Central memory CD4-positive, alpha-beta T cell (primary cell): Measurements from ENCODE around the gene FER.
"Not testable (repeated sequence)": the region's sequence is repeated elsewhere in the genome, so short reads cannot be mapped to it uniquely, and the experiment has no call there.

Experiments used
- DNase-seq: peaks from one replicate; pipeline ENCODE4 v3.0.0; 2022

The FER gene

DNA sequence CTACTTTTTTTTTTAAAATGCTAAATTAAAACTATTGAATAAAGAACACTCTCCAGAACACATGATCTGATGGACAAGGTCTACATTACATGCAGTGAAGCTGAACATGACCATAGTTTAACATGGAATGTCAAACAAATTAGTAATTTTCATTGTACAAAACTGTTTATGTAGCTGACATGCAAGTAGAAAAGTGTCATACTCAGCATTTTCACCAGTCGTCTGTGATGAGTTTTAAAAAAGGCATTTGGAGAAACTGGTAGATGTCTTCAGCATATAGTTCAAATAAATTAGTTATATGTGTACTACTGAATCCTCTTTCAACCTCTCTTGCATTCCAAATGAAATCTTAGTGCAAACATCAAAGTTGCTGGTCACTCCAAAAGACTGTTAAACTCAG is 301.9 kb downstream of the FER start:
- DNase-seq, result no peak

DNA sequence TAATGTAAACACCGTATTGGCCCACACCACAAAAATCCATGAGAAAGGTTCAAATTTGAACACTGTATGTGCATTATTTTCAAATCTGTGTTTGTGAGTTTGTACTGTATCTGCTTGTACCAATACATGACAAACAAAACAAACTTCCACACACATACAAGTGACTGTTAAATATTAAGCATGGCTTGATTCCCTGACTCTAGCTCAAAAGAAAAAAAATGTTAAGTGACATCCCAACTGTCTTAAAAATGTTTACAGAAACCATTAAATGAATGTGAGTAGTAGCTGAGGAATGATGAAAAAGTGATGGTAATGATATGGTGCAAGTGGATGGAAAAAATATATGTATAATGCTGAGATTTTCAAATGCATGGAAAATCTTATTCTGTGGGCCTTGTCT is 302.6 kb downstream of the FER start:
- not testable (repeated sequence) for DNase-seq

DNA sequence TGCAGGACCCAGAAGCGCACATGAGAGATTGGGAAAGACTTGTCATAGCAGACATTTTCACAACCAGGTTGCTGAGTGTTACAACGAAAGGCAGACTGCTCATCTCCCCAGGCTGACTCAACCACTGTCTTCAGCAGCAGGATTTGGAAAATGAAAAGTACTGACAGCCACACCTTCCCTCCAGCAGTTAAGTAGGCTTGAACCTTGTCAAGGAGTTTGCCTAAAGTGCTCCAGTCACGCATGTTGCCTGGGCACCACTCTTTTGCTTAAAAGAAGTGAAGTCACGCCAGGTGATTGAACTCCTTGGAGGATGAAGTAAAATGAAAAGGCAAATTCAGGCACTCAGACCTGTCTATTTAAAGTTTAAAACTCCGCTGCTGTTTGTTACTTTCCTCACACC is 304.5 kb downstream of the FER start:
- not testable (repeated sequence) for DNase-seq

DNA sequence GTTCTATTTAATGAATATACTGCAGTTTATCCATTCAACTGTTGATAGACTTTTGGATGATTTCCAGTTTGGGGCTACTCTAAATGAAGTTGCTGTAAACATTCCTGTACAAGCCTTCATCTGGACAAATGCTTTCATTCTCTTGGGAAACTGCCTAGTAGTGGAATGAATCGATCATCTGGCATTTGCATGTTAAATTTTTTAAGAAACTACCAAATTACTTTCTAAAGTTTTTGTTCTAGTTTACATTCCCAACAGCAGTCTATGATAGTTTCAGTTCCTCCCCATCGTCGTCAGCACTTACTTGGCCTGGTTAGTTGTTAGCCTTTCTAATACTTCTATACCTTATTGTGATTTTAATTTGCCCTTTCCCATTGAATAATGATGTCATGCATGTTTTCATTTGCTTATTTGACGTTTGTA is 306.3 kb downstream of the FER start:
- no peak for DNase-seq

DNA sequence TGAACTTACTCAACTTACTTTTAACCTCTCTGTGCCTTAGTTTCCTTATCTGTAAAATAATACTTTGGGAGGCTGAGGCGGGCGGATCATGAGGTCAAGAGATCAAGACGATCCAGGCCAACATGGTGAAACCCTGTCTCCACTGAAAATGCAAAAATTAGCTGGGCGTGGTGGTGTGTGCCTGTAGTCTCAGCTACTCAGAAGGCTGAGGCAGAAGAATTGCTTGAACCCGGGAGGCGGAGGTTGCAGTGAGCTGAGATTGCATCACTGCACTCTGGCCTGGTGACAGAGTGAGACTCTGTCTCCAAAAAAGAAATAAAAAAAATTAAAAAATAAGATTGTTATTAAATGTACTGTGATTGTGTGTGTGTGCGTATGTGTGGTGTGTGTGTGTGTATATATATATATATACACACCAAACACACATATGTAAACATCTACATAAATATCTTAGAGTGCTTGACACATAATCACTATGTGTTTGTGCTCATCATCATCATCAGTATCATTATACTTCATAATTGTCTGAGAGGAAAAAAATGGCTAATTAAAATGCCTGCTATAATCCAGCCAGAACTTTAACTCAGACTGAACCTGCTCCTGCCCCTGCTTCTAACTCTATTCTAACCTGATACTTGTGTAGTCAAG is 312.8 kb downstream of the FER start:
- DNase-seq, result no peak

DNA sequence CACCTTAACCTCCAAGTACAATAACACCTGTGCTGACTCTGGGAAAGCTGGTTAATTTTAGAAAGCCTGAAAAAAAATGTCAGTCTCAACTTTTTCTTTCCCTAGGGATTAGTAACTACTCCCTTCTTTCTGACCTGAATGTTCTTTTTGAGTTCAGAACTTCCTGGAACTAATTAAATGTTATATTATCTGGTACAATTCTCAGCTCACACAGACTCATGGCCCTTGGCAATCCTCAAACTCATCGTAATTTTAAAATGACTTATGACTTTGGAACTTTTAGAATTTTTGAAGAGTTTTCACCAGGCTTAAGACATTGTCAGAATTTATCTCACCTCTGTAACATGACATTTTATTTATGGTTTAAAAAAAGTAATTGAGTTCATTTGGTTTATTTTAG is 315.0 kb downstream of the FER start:
- no peak for DNase-seq

DNA sequence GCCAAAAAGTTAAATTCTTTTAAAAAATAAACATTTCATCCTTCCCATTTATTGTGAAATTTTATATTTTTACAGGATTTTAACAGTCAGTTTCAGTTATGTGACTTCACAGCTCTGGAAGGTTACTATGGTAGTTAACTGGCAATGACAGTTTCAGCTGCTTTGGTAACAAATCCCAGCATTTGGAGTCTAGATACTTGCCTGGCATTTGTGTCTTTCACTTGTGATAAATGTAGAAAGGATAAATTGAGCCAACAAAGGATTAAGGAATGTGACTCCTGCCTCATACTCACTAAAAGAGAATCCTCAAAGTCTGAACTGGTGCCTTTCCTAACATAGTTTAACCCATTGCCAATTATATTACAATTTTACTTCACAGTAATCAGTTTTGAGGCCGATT is 315.5 kb downstream of the FER start:
- DNase-seq, result no peak

DNA sequence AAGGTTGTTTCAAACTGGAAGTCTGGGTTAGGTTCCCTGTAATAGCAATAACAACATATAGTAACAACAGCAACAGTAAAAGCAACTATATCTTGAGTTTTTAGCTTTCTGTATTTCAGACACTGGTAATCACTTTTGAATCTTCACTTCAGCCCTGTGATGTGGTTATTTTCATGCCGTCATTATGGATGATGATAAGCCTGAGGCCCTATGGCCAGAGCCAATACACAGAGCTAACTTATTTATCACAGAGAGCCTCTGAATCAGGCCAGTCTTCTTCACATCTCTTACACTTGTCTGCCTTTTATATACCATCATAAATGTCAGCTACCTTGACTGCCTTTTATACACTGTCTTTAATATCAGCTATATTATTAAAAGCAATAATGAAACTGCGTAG is 329.0 kb downstream of the FER start:
- DNase-seq, result no peak

DNA sequence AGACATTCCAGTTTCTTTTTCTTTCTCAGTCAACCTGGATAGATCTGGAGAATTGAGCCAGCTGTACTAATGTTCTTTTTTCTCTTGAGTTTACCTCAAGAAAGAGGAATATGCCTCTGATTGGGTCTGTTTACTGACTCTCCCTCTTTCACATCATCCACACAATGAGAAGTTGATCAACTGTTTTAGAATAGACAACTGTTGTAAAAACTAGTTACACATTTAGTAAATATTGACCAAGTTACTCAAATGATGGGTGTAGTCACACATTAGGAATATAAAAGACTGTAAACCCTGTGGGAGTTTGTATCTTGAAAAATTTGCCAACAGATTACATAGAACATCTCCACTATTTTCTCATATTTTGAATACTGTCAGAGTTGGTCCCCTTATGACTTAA is 330.8 kb downstream of the FER start:
- DNase-seq, result no peak

DNA sequence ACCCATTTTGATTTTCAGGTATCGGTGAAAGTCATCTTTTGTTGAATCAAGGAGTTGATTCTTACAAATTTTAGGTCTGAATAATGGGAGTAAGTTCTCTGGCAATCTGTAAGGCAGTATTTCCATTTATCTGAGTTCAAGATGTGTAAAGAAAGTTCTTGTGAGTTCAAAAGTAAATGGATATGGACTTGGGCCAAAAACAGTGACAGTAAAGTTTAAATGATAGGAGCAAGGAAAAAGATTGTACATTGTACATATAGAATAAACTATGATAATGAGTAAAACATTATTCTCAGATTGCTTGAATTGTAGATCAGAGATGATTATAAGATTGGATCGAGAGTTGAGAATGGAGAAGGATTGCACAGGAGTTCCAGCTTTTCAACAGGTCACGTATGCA is 332.8 kb downstream of the FER start:
- DNase-seq, result no peak

DNA sequence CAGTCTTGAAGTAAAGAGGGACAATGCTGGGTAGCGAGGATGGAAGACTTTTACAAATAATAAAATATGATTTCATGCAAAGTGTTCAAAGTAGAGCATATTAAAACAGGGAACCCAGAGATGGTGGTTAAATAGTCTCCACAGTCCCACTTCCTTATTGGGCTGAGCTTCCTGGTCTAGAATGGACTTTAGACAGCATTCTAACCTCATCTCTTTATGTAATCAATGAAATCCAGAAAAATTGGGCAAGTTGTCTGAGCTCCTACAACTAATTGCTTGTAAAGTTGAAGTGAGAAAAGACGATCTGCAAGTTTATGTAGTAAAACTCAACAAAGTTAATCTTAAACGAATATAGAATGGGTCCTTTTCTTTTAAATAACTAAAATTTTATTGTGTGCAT is 333.2 kb downstream of the FER start:
- DNase-seq, result no peak

DNA sequence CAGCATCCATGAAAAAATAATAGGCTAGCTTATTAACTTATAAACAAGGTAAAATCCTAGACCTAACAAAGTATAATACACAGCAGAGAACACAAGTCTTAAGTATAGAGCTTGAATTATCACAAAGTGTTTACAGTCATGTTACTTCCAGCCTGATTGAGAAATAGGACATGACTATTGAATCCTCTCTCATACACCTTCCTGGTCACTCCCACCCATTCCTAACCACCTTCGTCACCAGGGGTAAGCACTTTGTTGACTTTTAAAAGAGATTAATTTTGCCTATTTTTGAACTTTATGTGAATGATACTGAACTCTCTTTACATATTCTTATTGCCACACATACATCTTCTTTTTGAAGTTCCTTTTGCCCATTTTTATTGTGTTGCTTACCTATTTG is 336.2 kb downstream of the FER start:
- no peak for DNase-seq

DNA sequence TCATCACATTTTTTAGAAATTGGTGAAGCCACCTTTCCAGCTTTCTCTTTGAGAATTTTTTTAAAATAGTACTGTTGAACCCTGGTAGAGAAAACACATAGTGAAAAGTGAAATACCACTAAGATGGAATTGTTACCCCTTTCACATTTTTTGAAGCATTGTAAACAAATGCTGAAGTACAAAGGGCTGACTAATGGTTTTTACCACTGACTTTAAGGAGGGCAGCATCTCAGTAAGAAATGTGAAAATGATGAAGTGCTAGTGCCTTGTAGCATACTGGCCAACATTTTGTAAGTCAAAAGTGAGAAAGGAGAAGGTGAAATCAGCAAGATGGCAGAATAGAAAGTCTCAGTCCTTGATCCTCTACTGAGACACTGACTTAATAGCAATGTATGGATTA is 341.5 kb downstream of the FER start:
- no peak for DNase-seq

DNA sequence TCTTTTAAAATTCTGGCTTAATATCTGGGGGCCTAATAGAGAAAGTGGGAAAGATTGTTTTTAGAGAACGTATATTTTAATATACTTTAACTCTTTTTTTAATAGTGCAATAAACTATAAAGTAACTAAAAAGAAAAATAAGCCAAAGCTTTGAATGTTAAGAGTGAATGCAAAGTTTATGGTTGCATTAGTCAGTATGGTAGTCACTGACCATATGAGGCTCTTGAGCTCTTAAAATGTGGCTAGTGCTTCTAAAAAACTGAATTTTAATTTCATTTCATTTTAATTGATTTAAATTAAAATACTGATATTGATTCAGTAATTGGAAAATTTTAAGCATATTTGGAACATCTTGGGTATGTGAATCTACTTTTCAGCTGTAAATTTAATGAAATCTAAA is 351.4 kb downstream of the FER start:
- no peak for DNase-seq

DNA sequence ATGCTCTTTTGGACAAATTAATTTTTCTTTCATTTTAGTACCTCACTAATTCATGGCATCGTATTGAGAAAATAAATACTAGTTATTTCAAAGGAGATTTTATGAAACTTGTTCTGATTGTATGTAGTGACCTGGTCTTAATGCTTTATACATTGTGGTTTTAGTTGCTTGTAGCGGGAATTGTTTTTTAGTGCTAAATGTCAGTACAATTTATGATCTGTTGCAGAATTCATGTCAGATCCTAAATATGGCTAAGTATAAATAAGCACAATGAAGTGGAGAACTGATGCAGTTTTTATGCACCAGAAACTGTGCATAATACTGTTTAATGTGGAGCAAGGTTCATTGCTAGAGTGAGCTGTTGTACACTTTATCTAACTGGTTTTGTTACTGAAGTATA is 353.3 kb downstream of the FER start:
- DNase-seq, result no peak

DNA sequence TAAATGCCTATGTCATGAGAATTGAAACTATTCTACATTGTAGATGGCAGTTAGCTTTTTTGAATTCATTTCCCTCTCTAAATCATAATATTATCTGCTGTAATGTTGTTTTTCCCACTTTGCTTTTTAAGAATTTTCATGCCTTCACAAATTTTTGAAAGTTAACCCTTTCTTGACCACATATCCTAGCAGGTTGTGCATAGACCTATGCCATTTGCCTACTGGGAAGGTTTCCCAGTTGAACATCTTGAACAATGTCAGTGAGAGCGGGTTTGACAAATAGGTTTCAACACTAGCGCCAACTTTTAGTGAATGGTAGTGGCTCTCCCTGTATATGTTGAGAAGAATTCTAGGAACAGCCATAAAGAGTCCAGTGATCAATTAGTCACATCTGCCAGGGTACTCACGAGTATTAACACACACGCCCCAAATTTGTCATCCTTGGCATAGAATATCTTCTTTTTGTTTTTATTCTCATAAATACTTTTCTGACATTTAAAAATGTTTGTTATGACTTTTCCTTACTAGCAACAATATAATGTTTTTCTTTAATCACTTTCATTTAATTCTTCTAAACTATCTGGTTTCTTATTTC is 354.5 kb downstream of the FER start:
- DNase-seq, result no peak

DNA sequence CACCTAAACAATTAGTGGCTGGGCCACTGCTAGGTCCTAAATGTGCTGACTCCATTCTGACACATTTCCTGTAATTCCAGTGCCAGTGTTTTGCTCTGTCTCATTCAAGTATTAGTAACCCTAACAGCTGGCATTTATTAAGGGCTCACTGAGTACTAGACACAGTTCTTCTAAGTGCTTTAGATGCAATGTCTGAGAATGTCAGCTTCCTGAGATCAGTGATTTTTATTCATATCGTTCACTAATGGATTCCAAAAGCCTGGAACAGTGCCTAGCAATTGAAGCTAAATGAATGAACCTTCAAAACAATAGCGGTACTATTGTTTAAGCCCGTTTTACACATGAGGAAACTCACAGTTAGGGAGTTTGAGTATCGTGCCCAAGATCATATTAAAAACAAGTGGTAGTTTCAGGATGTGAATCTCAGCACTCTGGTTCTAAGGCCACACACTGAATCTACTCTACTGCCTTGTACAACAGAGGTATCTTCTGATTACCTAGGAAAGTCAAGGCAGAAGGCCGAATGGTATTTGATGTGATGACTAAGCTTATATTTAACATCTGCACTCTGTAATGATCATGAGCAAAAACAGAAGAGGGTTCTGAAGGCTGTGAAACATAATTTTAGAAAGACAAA is 358.1 kb downstream of the FER start:
- no peak for DNase-seq

DNA sequence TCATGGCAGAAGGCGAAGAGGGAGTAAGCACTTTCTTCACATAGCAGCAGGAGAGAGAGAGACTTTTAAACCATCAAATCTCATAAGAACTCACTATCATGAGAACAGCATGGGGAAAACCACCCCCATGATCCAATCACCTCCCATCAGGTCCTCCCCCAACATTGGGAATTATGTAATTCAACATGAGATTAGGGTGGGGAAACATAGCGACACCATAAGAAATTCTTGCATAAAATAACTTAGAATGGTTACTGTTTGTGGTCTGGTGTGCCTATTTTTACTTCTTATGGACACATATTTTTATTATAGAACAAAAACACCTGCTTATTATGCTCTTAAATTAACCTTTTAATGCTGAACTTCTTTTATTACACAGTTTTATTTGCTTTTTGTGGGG is 364.0 kb downstream of the FER start:
- no peak for DNase-seq

DNA sequence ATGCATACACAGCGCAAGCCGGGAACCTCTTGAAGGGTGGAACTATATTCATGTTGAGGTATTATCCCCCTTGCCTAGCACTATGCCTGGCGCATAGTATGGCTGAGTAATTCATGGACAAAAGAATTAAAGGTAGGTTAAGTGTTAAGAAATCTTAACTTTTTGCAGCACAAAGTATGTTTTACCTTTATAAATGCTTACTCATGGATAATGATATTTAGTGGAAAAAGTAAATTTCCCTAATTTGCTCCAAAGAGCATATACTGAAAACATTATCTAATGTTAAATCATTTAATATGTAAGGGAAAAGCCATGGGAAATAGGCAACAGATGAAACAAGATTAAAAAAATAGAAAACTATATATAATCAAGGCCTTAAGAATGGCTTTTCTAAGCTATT is 365.9 kb downstream of the FER start:
- DNase-seq, result no peak

DNA sequence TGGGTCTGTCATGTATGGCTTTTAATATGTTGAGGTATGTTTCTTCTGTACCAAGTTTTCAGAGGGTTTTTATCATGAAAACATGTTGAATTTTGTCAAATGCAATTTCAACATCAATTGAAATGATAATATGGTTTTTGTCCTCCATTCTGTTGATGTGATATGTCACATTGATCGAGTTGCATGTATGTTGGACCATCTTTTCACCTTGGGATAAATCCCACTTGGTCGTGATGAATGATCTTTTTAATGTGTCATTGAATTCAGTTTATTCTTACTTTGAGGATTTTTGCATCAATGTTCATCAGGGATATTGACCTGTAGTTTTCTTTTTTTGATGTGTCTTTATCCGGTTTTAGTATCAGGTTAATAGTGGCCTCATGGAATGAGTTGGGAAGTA is 373.5 kb downstream of the FER start:
- DNase-seq, result no peak

DNA sequence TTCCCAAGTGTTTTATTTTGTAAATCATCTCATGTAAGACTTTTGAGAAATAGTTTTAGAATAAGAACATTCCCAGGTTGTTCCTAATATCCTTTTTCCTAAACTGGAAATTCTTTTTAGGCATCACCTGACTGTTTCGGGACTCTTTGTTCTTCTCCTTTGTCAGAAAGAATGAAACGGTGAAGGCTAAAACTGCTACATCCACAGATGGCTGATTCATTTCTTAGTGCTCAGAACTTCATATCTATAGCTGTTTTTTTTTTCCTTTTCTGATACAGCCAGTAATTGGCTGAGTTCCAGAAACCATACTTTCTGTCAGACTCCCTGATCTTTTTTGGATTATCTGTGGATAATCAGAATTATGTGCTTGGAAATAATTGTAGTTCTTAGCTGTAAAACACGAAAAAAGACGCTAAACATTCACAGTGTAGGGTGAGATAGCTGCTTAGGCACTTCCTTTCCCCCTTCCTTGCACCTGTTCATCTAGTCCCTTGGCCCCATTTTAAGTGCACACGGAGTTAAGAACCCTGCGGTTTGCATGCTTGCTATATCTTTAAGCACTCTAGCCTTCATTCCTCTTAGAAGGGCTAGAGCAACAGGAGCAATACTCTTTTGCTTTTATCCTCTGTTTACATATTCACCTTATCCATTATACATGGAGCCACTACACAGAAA is 378.2 kb downstream of the FER start:
- no peak for DNase-seq

DNA sequence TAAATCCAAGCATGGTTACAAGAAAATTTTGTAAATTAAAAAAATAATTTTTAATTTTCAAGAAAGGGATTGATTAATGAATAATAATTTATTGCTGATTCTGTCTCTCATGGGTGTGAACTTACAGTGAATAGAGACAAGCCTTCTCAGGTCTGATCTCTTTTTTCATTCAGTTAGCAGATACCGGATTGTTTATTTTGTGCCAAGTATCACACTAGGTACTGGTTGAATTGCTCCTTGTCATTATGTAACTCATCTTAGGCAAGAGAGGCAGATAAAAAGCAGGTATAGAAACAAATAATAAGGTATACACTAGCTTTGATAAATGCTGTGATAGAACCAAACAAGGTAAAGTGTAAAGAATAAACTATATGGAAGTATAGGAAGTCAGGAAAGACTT is 378.8 kb downstream of the FER start:
- no peak for DNase-seq

DNA sequence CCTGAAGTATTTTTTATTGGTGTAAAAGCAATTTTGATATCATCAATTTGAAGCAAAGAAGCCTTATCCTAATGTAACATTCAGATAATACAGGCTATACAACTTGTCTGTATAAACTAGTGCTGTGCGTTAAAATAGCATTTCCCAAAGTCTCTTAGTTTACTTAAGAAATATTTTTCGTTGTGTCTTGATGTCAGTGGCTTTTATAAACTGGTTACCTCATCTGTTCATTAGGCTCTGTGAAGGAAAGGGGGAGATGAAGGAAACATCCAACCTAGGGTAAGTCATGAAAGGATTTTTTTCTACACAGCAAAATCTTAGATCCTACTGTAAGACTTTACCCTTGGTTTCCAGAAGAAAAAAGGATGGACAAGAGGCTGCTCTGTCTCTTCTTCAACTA is 389.2 kb downstream of the FER start:
- no peak for DNase-seq
